ENCODE measurements around the gene PTPRS.

Gene PTPRS

DNA sequence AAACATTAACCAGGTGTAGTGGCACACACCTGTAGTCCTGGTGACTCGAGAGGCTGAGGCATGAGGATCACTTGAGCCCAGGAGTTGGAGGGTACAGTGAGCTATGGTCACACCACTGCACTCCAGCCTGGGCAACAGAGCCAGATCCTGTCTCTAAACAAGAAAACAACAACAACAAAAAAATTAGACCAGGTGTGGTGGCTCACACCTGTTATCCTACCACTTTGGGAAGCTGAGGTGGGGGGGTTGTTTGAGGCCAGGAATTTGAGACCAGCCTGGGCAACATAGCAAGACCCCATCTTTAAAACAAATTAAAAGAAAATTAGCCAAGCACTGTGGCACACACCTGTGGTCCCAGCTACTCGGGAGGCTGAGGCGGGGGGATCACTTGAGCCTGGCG lies 20.8 kb upstream of the PTPRS start:
- H3K4me3 ChIP-seq (ENCODE audit: control insufficient read depth, low read depth, low read length) = no peak overlapping the region
- no peak for DNase-seq (ENCODE audit: low read depth)
- TF ChIP-seq, protein P1, sequence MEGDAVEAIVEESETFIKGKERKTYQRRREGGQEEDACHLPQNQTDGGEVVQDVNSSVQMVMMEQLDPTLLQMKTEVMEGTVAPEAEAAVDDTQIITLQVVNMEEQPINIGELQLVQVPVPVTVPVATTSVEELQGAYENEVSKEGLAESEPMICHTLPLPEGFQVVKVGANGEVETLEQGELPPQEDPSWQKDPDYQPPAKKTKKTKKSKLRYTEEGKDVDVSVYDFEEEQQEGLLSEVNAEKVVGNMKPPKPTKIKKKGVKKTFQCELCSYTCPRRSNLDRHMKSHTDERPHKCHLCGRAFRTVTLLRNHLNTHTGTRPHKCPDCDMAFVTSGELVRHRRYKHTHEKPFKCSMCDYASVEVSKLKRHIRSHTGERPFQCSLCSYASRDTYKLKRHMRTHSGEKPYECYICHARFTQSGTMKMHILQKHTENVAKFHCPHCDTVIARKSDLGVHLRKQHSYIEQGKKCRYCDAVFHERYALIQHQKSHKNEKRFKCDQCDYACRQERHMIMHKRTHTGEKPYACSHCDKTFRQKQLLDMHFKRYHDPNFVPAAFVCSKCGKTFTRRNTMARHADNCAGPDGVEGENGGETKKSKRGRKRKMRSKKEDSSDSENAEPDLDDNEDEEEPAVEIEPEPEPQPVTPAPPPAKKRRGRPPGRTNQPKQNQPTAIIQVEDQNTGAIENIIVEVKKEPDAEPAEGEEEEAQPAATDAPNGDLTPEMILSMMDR (IDR thresholded peaks at IDR 0.05; ENCODE audit: control insufficient read depth, insufficient read depth, low read depth, low read length, missing control alignments) = no peak

DNA sequence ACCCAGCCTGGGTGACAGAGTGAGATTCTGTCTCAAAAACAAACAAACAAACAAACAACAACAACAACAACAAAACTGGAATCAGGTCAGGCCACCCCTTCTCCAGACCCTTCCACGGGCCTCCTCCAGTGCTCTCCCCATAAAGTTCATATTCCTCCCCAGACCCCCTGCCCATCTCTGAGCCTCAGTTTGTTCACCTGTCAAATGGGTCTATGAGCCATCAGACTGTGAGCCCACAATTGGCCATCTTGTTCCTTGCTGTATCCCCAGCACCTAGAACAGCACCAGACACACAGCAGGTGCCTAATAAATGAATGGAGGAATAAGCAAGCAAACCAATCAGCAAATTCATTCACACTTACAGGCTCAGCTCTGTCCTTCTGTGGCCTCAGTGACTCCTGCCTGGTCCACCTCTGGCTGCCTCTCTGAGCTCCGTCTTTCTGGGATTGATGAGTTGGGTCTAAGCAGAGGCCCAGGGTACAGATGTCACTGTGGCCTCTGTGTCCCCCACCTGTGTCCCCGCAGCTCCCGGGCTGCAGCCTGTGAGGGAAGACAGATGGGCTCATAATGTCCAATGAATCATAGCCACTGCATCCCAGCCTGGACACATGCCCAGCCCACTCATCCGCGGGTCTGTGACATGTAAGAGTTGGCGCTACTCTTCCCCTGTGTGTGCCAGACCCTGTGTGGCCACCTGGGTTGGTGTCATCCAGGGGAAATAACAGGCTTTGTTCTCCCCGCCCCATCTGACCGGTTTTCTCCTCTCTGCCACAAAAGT lies 19.6 kb upstream of the PTPRS start:
- DNase-seq (ENCODE audit: low read depth) = no peak
- no peak overlapping the region for H3K4me3 ChIP-seq (ENCODE audit: control insufficient read depth, low read depth, low read length)
- TF ChIP-seq, protein P1 (IDR thresholded peaks at IDR 0.05; ENCODE audit: control insufficient read depth, insufficient read depth, low read depth, low read length, missing control alignments) = no peak

DNA sequence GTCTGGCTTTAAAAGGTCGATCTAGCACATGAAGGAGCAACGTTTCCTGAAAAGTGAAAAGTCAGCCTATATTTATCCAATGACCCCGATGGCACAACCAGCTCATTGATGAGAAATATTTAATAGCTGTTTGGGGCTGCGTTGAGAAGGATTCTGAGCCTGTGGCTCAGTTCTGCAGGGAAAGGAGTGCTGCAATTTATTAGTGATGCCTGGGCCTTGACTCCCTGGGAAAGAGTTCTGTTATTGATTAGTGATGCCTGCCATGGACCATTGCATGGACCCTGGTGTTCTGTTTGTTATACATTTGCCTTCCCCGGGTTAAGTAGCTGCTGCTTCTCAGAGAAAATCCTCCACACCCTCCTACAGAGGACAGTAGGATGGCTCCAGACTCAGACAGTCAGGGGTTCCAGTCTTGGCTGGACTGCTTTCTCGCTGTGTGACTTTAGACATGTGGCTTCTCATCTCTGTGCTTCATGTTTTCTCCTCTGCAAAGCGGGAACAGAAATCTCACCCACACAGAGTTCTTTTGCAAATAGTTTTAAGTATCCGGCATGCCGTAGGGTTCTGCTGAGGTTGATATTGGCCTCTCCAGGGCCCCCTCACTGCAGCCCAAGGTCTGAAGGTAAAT lies 17.7 kb upstream of the PTPRS start:
- no peak for DNase-seq (ENCODE audit: low read depth)

DNA sequence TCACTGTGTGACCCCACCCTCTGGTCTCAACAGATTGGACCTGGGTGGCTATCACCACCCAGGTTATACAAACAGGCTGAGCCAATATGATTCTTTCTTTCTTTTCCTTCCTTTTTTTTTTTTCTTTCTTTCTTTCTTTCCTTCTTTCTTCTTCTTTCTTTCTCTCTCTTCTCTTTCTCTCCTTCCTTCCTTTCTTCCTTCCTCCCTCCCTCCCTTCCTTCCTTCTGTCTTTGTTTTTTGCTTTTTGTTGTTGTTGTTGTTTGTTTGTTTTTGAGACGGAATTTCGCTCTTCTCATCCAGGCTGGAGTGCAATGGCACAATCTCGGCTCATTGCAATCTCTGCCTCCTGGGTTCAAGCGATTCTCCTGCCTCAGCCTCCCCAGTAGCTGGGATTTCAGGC lies 17.0 kb upstream of the PTPRS start:
- TF ChIP-seq, protein P1 (IDR thresholded peaks at IDR 0.05; ENCODE audit: control insufficient read depth, insufficient read depth, low read depth, low read length, missing control alignments) = no peak
- H3K4me3 ChIP-seq (ENCODE audit: control insufficient read depth, low read depth, low read length) = no peak overlapping the region
- DNase-seq (ENCODE audit: low read depth) = no peak

More for the DNA sequence above, 17.7 kb upstream of the PTPRS start:
- TF ChIP-seq, protein P1 (IDR thresholded peaks at IDR 0.05; ENCODE audit: control insufficient read depth, insufficient read depth, low read depth, low read length, missing control alignments) = no peak
- no peak overlapping the region for H3K4me3 ChIP-seq (ENCODE audit: control insufficient read depth, low read depth, low read length)

DNA sequence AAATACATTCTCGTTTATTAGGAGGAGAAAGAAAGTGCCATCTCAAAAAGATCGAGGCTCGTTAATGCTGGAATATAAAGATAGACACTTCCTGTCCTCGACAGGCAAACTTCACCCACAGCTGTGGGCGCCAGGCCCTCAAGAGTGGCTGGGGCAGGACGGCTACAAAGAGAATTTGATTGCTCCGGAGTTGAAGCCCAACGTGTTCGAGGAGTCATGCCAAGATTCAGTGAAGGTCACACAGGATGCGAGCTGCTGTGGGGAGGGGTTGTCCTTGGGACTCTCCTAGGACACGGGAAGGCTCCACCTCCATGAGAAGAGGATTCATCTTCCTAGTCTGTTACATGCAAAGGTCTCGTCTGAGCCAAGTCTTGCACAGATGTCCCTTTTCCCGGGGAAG lies 16.3 kb upstream of the PTPRS start:
- DNase-seq (ENCODE audit: low read depth) = no peak
- H3K4me3 ChIP-seq (ENCODE audit: control insufficient read depth, low read depth, low read length) = no peak overlapping the region
- TF ChIP-seq, protein P1 (IDR thresholded peaks at IDR 0.05; ENCODE audit: control insufficient read depth, insufficient read depth, low read depth, low read length, missing control alignments) = no peak

DNA sequence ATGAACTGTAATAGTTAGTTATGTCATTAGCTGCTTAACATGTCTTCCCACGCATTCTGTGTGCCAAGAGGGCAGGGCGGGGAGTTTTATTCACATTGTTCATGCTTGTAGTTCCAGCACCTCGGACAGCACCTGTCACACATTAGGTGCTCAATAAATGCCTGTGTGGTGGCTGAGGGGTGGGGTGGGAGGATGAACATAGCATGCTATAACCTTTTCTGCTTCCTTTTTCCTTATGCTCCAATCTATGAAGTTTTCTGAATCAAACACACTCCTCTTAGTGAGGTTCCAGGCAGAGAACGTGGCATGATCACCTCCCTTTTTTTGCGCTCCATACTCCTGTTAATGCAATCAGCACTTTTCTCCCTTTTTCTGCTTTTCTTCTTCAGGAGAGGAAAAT lies 15.8 kb upstream of the PTPRS start:
- DNase-seq (ENCODE audit: low read depth) = no peak
- no peak overlapping the region for H3K4me3 ChIP-seq (ENCODE audit: control insufficient read depth, low read depth, low read length)
- TF ChIP-seq, protein P1 (IDR thresholded peaks at IDR 0.05; ENCODE audit: control insufficient read depth, insufficient read depth, low read depth, low read length, missing control alignments) = no peak

All from AG09309 (cell line).